IMR-90 (cell line): ENCODE data around the gene ELFN2. TPM values are rescaled to one million over a fixed set of nuclear protein-coding genes. Genes with fewer than 3 reads are reported as not detected.

Experiments used
- ATAC-seq: fragments of 200-7000 bp; cut with Tn5 transposase; 2 replicates; pipeline ENCODE4 v1.9.1; 2020; ENCODE audit warnings: low read depth, mild to moderate bottlenecking, moderate library complexity
- BruUV-seq: library from RNA; stranded (reverse); fragments of 400-500 nt; replicated peaks from 2 replicates; lab custom pipeline; 2021; lab: Mats Ljungman, UMichigan
- CTCF ChIA-PET: fragments of 300-600 bp; formaldehyde crosslinking; extraction: SDS; loops from one replicate; lab custom pipeline; 2021; ENCODE audit warnings: antibody characterized with exemption; lab: Yijun Ruan, JAX
- POLR2A ChIA-PET: fragments of 300-600 bp; sonication (Branson Sonifier 250); formaldehyde crosslinking; loops from one replicate; lab custom pipeline; 2022; ENCODE audit warnings: antibody characterized with exemption; ENCODE audit not compliant: unreplicated experiment; lab: Charles Lee
- DNase-seq: peaks from one replicate; pipeline ENCODE4 v3.0.0; 2013
- H2AFZ ChIP-seq: replicated peaks from 2 replicates; pipeline ENCODE3; 2013; ENCODE audit warnings: low read length, mild to moderate bottlenecking; ENCODE audit not compliant: poor library complexity
- H2AK5ac ChIP-seq: 2 replicates; pipeline ENCODE4 v1.6.1; 2013; ENCODE audit warnings: low read depth, low read length, inconsistent platforms
- H2AK9ac ChIP-seq: replicated peaks from 2 replicates; pipeline ENCODE3; 2013; ENCODE audit warnings: mild to moderate bottlenecking, low read depth, low read length, moderate library complexity; ENCODE audit not compliant: poor library complexity
- H2BK120ac ChIP-seq: 2 replicates; pipeline ENCODE4 v1.6.1; 2013; ENCODE audit warnings: low read depth, low read length, inconsistent platforms
- H2BK15ac ChIP-seq: 3 replicates; pipeline ENCODE4 v1.6.1; 2013; ENCODE audit warnings: low read depth, low read length, inconsistent platforms
- H2BK20ac ChIP-seq: 2 replicates; pipeline ENCODE4 v1.6.1; 2013; ENCODE audit warnings: low read depth, mild to moderate bottlenecking, inconsistent platforms, low read length, moderate library complexity
- H2BK5ac ChIP-seq: 2 replicates; pipeline ENCODE4 v1.6.1; 2013; ENCODE audit warnings: mild to moderate bottlenecking, low read depth, low read length, inconsistent platforms; ENCODE audit not compliant: poor library complexity, severe bottlenecking
- H3K14ac ChIP-seq: replicated peaks from 2 replicates; pipeline ENCODE4 v1.6.1; 2013; ENCODE audit warnings: low read depth, low read length, inconsistent platforms
- H3K18ac ChIP-seq: 2 replicates; pipeline ENCODE4 v1.6.1; 2013; ENCODE audit warnings: low read depth, low read length, control low read depth
- H3K23ac ChIP-seq: 2 replicates; pipeline ENCODE4 v1.6.1; 2013; ENCODE audit warnings: low read depth, low read length, inconsistent platforms
- H3K27ac ChIP-seq: 2 replicates; pipeline ENCODE4 v1.5.1; 2013; ENCODE audit warnings: mild to moderate bottlenecking, control low read depth, low read length; ENCODE audit not compliant: insufficient read depth
- H3K27me3 ChIP-seq: 2 replicates; pipeline ENCODE4 v1.6.1; 2013; ENCODE audit warnings: low read length; ENCODE audit not compliant: control insufficient read depth, insufficient read depth
- H3K36me3 ChIP-seq: 2 replicates; pipeline ENCODE4 v1.6.1; 2013; ENCODE audit warnings: low read length, mixed read lengths; ENCODE audit not compliant: control insufficient read depth, insufficient read depth
- H3K4ac ChIP-seq: 2 replicates; pipeline ENCODE4 v1.6.1; 2013; ENCODE audit warnings: low read depth, low read length, inconsistent platforms
- H3K4me1 ChIP-seq: 2 replicates; pipeline ENCODE4 v1.6.1; 2013; ENCODE audit warnings: low read length, mixed read lengths; ENCODE audit not compliant: control insufficient read depth, insufficient read depth
- H3K4me2 ChIP-seq: 2 replicates; pipeline ENCODE4 v1.6.1; 2013; ENCODE audit warnings: low read depth, mild to moderate bottlenecking, control low read depth, low read length, moderate library complexity
- H3K4me3 ChIP-seq: 2 replicates; pipeline ENCODE4 v1.5.1; 2013; ENCODE audit warnings: low read depth, mild to moderate bottlenecking, control low read depth, low read length, moderate library complexity; ENCODE audit not compliant: insufficient read depth
- H3K56ac ChIP-seq: 2 replicates; pipeline ENCODE4 v1.6.1; 2013; ENCODE audit warnings: low read length, inconsistent platforms; ENCODE audit not compliant: insufficient read depth; ENCODE audit errors: extremely low read depth
- H3K79me1 ChIP-seq, 2 experiments: 2 replicates each; pipeline ENCODE4 v1.6.1; 2013; ENCODE audit warnings: low read length in 2 of 2, inconsistent platforms in 1 of 2, low read depth in 1 of 2
- H3K9ac ChIP-seq: 2 replicates; pipeline ENCODE4 v1.6.1; 2013; ENCODE audit warnings: low read depth, low read length, control low read depth
- H3K9me1 ChIP-seq: 2 replicates; pipeline ENCODE4 v1.6.1; 2013; ENCODE audit warnings: low read length, inconsistent platforms; ENCODE audit not compliant: insufficient read depth
- H3K9me3 ChIP-seq: 2 replicates; pipeline ENCODE4 v1.6.1; 2013; ENCODE audit warnings: low read length; ENCODE audit not compliant: control insufficient read depth, insufficient read depth
- H4K20me1 ChIP-seq: 2 replicates; pipeline ENCODE4 v1.6.1; 2013; ENCODE audit warnings: low read length, inconsistent platforms; ENCODE audit not compliant: insufficient read depth
- H4K5ac ChIP-seq: 2 replicates; pipeline ENCODE4 v1.6.1; 2013; ENCODE audit warnings: mild to moderate bottlenecking, low read depth, low read length, control low read depth
- H4K8ac ChIP-seq, 2 experiments: 2 replicates each; pipeline ENCODE4 v1.6.1; 2013; ENCODE audit warnings: low read depth in 2 of 2, low read length in 2 of 2, control low read depth in 1 of 2, inconsistent platforms in 1 of 2
- H4K91ac ChIP-seq: 2 replicates; pipeline ENCODE4 v1.6.1; 2013; ENCODE audit warnings: low read depth, low read length, inconsistent platforms; ENCODE audit not compliant: insufficient read depth
- POLR2A ChIP-seq: IDR thresholded peaks from 2 replicates; pipeline ENCODE4 v1.6.1; 2012; ENCODE audit warnings: mild to moderate bottlenecking, low read depth, low read length
- WGBS, 2 experiments: methylation state at CpG; one replicate each; pipeline versions ENCODE4 v1.1.5 to v1.1.7; 2013; ENCODE audit warnings: missing lambda C conversion rate in 2 of 2; ENCODE audit not compliant: insufficient read length in 1 of 2; ENCODE audit errors: extremely low coverage in 2 of 2; 5-methylcytosine and 5-hydroxymethylcytosine counted together
- dilution Hi-C: fragments of 300-500 bp; cut with HindIII; formaldehyde crosslinking; loops from one replicate; pipeline ENCODE4 v1.14.3; 2018; ENCODE audit warnings: low sequenced_read_pairs; ENCODE audit not compliant: unreplicated experiment
- in situ Hi-C: fragments of 300-500 bp; cut with MboI; formaldehyde crosslinking; loops from 3 replicates; pipeline ENCODE4 v1.14.3; 2019; ENCODE audit warnings: low sequenced_read_pairs, inconsistent platforms, mixed read lengths
- intact Hi-C: fragments of 100-400 bp; cut with micrococcal nuclease; formaldehyde crosslinking; loops from 2 replicates; pipeline ENCODE4 v1.10.0; 2022
- polyA plus RNA-seq, 3 experiments: library from polyadenylated mRNA; depleted of rRNA; stranded (reverse); fragments of >200 nt; gene quantifications; 2 replicates each; pipeline ENCODE4 v1.2.3, GENCODE V29; 2012; ENCODE audit warnings: low replicate concordance in 1 of 3
- total RNA-seq: library from RNA; depleted of rRNA; stranded (reverse); fragments of >200 nt; gene quantifications from 2 replicates; pipeline ENCODE4 v1.2.3, GENCODE V29; 2012

Gene ELFN2
- total and polyA plus RNA-seq, 2 of the 4 experiments (the other 2 are of a cell fraction): 0.72 to 5.0 TPM

GRCh38 chr22:37371491-37371890 lies 55.8 kb downstream of the ELFN2 start:
- Histone ChIP-seq H4K20me1 (0 out of 2 replicates have a peak, but pooled peaks cover 5% of the 10 kb centered on the region), H3K9me3 (no peaks in the 10 kb centered on the region), H2BK15ac (no peak overlapping the region), H2BK20ac (no peak overlapping the region), H3K9me1 (no peaks in the 10 kb centered on the region), H3K14ac (no peak overlapping the region), H3K18ac (no peak overlapping the region), H3K56ac (no peak overlapping the region), H2BK120ac (no peak overlapping the region), H3K4me1 (peaks cover 3% of the 10 kb centered on the region; the same call in 1 of the 2 replicates), H4K91ac (no peak overlapping the region), H2AK9ac (no peak overlapping the region), H4K8ac (no peak overlapping the region), H3K27me3 (no peaks in the 10 kb centered on the region), H3K9ac (no peak overlapping the region), H3K27ac (no peak overlapping the region), H2BK5ac (no peak overlapping the region), H3K4ac (no peak overlapping the region), H3K4me3 (no peak overlapping the region), H3K36me3 (peaks cover 6% of the 10 kb centered on the region; the same call in 1 of the 2 replicates), H3K23ac (no peak overlapping the region), H2AK5ac (no peak overlapping the region), H2AFZ (no peak overlapping the region), H3K4me2 (no peak overlapping the region), H4K5ac (no peak overlapping the region), H3K79me1 (no peaks in the 10 kb centered on the region)
- ChIA-PET POLR2A (no interaction called here), CTCF (no interaction called here)
- no peak for TF ChIP-seq POLR2A
- DNase-seq (no peak), ATAC-seq (no peak)
- no TSS peak for BruUV-seq
- intact Hi-C loops (no loop called here), in situ Hi-C loops (no loop called here), dilution Hi-C loops (no loop called here)
- 68% methylated on average over 3 of the region's 8 CpGs; no CpG with 5 or more reads in 1 of the 2 experiments for WGBS, 2 experiments
